Mesendoderm (in vitro differentiated cells): ENCODE measurements around the gene MUC6.

Experiments
- DNase-seq: peaks from one replicate; pipeline ENCODE4 v3.0.0; 2013
- H2AK5ac ChIP-seq: 2 replicates; pipeline ENCODE4 v1.6.1; 2013; ENCODE audit warnings: low read length, inconsistent platforms
- H2BK120ac ChIP-seq: 2 replicates; pipeline ENCODE4 v1.6.1; 2013; ENCODE audit warnings: low read depth, mild to moderate bottlenecking, low read length, moderate library complexity, mixed read lengths
- H2BK15ac ChIP-seq: replicated peaks from 2 replicates; pipeline ENCODE4 v1.6.1; 2013; ENCODE audit warnings: low read depth, mild to moderate bottlenecking, moderate library complexity
- H2BK5ac ChIP-seq: 2 replicates; pipeline ENCODE4 v1.6.1; 2013; ENCODE audit warnings: low read length, inconsistent platforms
- H3K18ac ChIP-seq: 2 replicates; pipeline ENCODE4 v1.6.1; 2013; ENCODE audit warnings: mild to moderate bottlenecking, low read length, mixed read lengths
- H3K23ac ChIP-seq: one replicate; pipeline ENCODE4 v1.6.1; 2013; ENCODE audit warnings: low read length
- H3K27ac ChIP-seq: 2 replicates; pipeline ENCODE4 v1.5.1; 2013; ENCODE audit warnings: low read depth, mild to moderate bottlenecking, inconsistent platforms, low read length, moderate library complexity
- H3K27me3 ChIP-seq: 2 replicates; pipeline ENCODE4 v1.6.1; 2013; ENCODE audit warnings: low read length, control low read depth, mild to moderate bottlenecking, inconsistent platforms; ENCODE audit not compliant: insufficient read depth, poor library complexity
- H3K36me3 ChIP-seq: 2 replicates; pipeline ENCODE4 v1.6.1; 2013; ENCODE audit warnings: low read length, inconsistent platforms; ENCODE audit not compliant: control insufficient read depth, insufficient read depth
- H3K4ac ChIP-seq: one replicate; pipeline ENCODE4 v1.6.1; 2013; ENCODE audit warnings: low read depth, mild to moderate bottlenecking, low read length, moderate library complexity
- H3K4me1 ChIP-seq: 2 replicates; pipeline ENCODE4 v1.6.1; 2013; ENCODE audit warnings: low read depth, low read length, inconsistent platforms; ENCODE audit not compliant: control insufficient read depth
- H3K4me2 ChIP-seq: 2 replicates; pipeline ENCODE4 v1.6.1; 2013; ENCODE audit warnings: low read length
- H3K4me3 ChIP-seq: 2 replicates; pipeline ENCODE4 v1.5.1; 2013; ENCODE audit warnings: mild to moderate bottlenecking, low read length
- H3K56ac ChIP-seq: one replicate; pipeline ENCODE4 v1.6.1; 2013; ENCODE audit warnings: low read length
- H3K79me1 ChIP-seq: 2 replicates; pipeline ENCODE4 v1.6.1; 2013; ENCODE audit warnings: low read length, inconsistent platforms
- H3K79me2 ChIP-seq: 2 replicates; pipeline ENCODE4 v1.6.1; 2013; ENCODE audit warnings: mild to moderate bottlenecking, low read length; ENCODE audit not compliant: control insufficient read depth, insufficient read depth
- H3K9ac ChIP-seq: 2 replicates; pipeline ENCODE4 v1.6.1; 2013; ENCODE audit warnings: low read length, inconsistent platforms
- H4K5ac ChIP-seq: one replicate; pipeline ENCODE4 v1.6.1; 2013; ENCODE audit warnings: low read length
- H4K8ac ChIP-seq: one replicate; pipeline ENCODE4 v1.6.1; 2013; ENCODE audit warnings: low read depth, mild to moderate bottlenecking, control low read depth, low read length, moderate library complexity
- WGBS: extraction: QIAGEN DNeasy Blood & Tissue Kit; methylation state at CpG from one replicate; pipeline ENCODE4 v1.1.7; 2013; ENCODE audit warnings: low lambda C conversion rate, missing lambda C conversion rate; ENCODE audit not compliant: insufficient coverage; ENCODE audit errors: extremely low coverage; 5-methylcytosine and 5-hydroxymethylcytosine counted together

The MUC6 gene

DNA sequence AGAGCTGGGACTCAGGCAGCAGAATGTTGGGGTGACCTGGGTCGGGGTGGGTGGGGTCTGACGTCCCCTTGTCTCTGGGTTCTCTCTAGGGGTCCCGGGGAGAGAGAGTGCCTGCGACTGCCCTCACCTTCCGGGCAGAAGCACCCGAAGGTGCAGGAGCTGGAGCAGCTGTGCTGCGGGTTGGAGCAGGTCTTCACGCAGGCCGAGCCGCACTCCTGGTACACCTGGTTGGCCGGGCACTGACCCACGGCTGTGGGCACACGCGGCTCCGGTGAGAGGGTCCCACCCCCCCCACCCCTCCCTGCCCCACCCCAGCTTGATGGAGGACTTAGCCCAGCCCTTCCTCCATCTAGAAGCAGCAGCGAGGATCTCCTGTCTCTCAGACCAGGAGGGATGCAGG lies 6.4 kb downstream of the MUC6 start:
- Histone ChIP-seq H3K9ac (no peak overlapping the region), H3K79me1 (no peaks in the 10 kb centered on the region), H2AK5ac (no peak overlapping the region)

DNA sequence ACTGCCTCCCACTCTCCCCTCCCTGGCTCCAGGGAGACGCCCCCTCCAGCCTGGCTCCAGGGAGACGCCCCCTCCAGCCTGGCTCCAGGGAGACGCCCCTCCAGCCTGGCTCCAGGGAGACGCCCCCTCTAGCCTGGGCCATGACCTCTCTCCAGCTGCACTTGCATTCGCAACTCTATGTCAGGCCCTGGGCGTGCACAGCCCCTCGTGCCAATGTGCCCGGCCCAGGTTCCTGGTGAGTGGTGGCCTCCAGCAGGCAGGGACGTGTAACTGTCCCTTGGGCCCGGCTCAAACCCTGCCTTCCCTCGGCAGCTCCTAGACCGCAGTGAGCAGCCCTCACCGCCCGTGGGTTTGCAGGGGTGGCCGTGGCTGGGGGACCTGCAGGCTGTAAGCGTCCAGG lies 6.9 kb downstream of the MUC6 start:
- no peak overlapping the region for H2BK5ac ChIP-seq
- H3K4me2 ChIP-seq: no peak overlapping the region
- H3K18ac ChIP-seq: no peak overlapping the region
- H4K5ac ChIP-seq: no peak overlapping the region
- H3K79me1 ChIP-seq: no peaks in the 10 kb centered on the region
- H3K36me3 ChIP-seq: no peaks in the 10 kb centered on the region
- H4K8ac ChIP-seq: no peak overlapping the region
- no peaks in the 10 kb centered on the region for H3K27me3 ChIP-seq
- H2AK5ac ChIP-seq: no peak overlapping the region
- no peak overlapping the region for H3K27ac ChIP-seq
- no peak overlapping the region for H3K56ac ChIP-seq
- H3K4ac ChIP-seq: no peak overlapping the region
- H2BK120ac ChIP-seq: no peak overlapping the region
- no peak overlapping the region for H2BK15ac ChIP-seq
- H3K23ac ChIP-seq: no peak overlapping the region
- H3K79me2 ChIP-seq: no peaks in the 10 kb centered on the region
- no CpG with 5 or more reads among the region's 16 CpGs for WGBS
- H3K4me3 ChIP-seq: no peak overlapping the region
- H3K4me1 ChIP-seq: no peaks in the 10 kb centered on the region
- no peak overlapping the region for H3K9ac ChIP-seq
- DNase-seq: no peak

More for the DNA sequence above, 6.4 kb downstream of the MUC6 start:
- no peaks in the 10 kb centered on the region for H3K4me1 ChIP-seq
- no peak overlapping the region for H4K5ac ChIP-seq
- no peak overlapping the region for H3K4me3 ChIP-seq
- H4K8ac ChIP-seq: no peak overlapping the region
- no peak overlapping the region for H3K23ac ChIP-seq
- H3K4me2 ChIP-seq: no peak overlapping the region
- no CpG with 5 or more reads among the region's 16 CpGs for WGBS
- no peaks in the 10 kb centered on the region for H3K79me2 ChIP-seq
- no peak overlapping the region for H3K4ac ChIP-seq
- H2BK15ac ChIP-seq: no peak overlapping the region
- no peaks in the 10 kb centered on the region for H3K36me3 ChIP-seq
- no peak overlapping the region for H3K27ac ChIP-seq
- no peak for DNase-seq
- no peak overlapping the region for H3K56ac ChIP-seq
- no peaks in the 10 kb centered on the region for H3K27me3 ChIP-seq
- H2BK120ac ChIP-seq: no peak overlapping the region
- H2BK5ac ChIP-seq: no peak overlapping the region
- no peak overlapping the region for H3K18ac ChIP-seq

DNA sequence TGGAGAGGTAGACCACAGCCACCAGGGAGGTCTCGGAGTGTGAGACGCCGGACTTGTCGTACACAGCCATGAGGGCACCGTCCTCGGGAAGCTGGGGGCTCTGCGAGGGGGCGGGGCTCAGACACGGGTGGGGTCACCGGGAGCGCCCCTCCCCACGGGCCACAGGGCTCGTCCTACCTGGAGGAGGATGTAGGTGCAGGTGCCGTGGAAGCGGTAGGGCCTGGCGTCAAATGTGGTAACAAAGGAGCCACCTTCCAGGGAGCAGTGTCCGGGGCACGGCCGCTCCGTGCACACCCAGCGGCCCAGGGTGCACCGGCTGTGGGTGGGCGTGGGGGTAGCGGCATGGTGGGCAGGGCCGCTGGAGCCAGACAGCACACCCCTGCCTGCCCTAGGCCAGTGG lies 7.5 kb downstream of the MUC6 start:
- H4K8ac ChIP-seq: no peak overlapping the region
- no peaks in the 10 kb centered on the region for H3K36me3 ChIP-seq
- H3K4ac ChIP-seq: no peak overlapping the region
- H3K4me2 ChIP-seq: no peak overlapping the region
- H3K4me1 ChIP-seq: no peaks in the 10 kb centered on the region
- H2BK5ac ChIP-seq: no peak overlapping the region
- no peaks in the 10 kb centered on the region for H3K27me3 ChIP-seq
- no peak overlapping the region for H3K23ac ChIP-seq
- H3K18ac ChIP-seq: no peak overlapping the region
- no peak overlapping the region for H3K4me3 ChIP-seq
- no peak overlapping the region for H4K5ac ChIP-seq
- H3K56ac ChIP-seq: no peak overlapping the region
- no peak overlapping the region for H2BK120ac ChIP-seq
- H2BK15ac ChIP-seq: no peak overlapping the region
- no peak overlapping the region for H3K27ac ChIP-seq
- no peak for DNase-seq
- H2AK5ac ChIP-seq: no peak overlapping the region
- no peaks in the 10 kb centered on the region for H3K79me2 ChIP-seq
- H3K9ac ChIP-seq: no peak overlapping the region
- no peaks in the 10 kb centered on the region for H3K79me1 ChIP-seq
- WGBS: no CpG with 5 or more reads among the region's 25 CpGs

DNA sequence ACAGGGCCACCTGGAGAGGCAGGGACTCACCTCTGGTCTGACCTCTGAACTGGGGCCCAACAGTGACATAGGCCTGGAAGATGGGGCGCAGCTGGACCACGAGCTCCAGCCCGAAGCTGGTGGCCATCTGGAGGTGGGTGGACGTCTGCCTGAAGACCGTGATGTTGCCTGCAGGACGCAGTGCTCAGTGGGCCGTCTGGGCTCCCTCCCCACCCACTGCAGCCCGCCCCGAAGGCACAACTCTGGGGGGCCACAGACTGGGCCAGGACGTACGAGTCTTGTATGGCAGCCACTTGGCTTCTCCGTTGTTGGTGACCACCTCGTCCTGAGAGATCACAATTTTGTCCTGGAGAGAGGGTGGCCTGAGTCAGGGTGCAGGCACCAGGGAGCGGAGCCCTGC lies 7.9 kb downstream of the MUC6 start:
- Histone ChIP-seq H3K9ac (no peak overlapping the region), H3K18ac (no peak overlapping the region), H3K4me3 (no peak overlapping the region), H2AK5ac (no peak overlapping the region), H4K5ac (no peak overlapping the region), H3K79me1 (no peaks in the 10 kb centered on the region), H3K27ac (no peak overlapping the region), H3K4ac (no peak overlapping the region), H3K36me3 (no peaks in the 10 kb centered on the region), H4K8ac (no peak overlapping the region), H3K4me1 (no peaks in the 10 kb centered on the region), H3K4me2 (no peak overlapping the region), H2BK120ac (no peak overlapping the region), H3K79me2 (no peaks in the 10 kb centered on the region), H3K27me3 (no peaks in the 10 kb centered on the region), H2BK15ac (no peak overlapping the region), H3K23ac (no peak overlapping the region), H3K56ac (no peak overlapping the region), H2BK5ac (no peak overlapping the region)
- DNase-seq: no peak
- no CpG with 5 or more reads among the region's 14 CpGs for WGBS

DNA sequence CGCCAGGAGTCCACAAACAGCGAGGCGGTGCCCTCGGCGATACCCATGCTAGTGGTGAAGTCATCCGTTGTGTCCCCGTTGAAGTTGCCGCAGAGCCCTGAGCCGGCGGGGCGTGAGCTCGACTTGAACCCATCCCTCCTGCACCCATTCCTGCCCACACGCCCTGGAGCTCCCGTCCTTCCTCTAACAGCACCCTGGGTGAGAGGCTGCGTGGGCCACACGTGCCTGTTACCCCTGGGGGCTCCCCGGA lies 8.3 kb downstream of the MUC6 start:
- Histone ChIP-seq H2AK5ac (no peak overlapping the region), H3K56ac (no peak overlapping the region), H3K36me3 (no peaks in the 10 kb centered on the region), H3K4me3 (no peak overlapping the region), H3K4me1 (no peaks in the 10 kb centered on the region), H4K8ac (no peak overlapping the region), H3K9ac (no peak overlapping the region), H3K18ac (no peak overlapping the region), H3K27ac (no peak overlapping the region), H2BK5ac (no peak overlapping the region), H4K5ac (no peak overlapping the region), H3K79me1 (no peaks in the 10 kb centered on the region), H3K4ac (no peak overlapping the region), H3K4me2 (no peak overlapping the region), H3K79me2 (no peaks in the 10 kb centered on the region), H3K27me3 (no peaks in the 10 kb centered on the region), H3K23ac (no peak overlapping the region), H2BK120ac (no peak overlapping the region), H2BK15ac (no peak overlapping the region)
- no CpG with 5 or more reads among the region's 17 CpGs for WGBS
- DNase-seq: no peak

DNA sequence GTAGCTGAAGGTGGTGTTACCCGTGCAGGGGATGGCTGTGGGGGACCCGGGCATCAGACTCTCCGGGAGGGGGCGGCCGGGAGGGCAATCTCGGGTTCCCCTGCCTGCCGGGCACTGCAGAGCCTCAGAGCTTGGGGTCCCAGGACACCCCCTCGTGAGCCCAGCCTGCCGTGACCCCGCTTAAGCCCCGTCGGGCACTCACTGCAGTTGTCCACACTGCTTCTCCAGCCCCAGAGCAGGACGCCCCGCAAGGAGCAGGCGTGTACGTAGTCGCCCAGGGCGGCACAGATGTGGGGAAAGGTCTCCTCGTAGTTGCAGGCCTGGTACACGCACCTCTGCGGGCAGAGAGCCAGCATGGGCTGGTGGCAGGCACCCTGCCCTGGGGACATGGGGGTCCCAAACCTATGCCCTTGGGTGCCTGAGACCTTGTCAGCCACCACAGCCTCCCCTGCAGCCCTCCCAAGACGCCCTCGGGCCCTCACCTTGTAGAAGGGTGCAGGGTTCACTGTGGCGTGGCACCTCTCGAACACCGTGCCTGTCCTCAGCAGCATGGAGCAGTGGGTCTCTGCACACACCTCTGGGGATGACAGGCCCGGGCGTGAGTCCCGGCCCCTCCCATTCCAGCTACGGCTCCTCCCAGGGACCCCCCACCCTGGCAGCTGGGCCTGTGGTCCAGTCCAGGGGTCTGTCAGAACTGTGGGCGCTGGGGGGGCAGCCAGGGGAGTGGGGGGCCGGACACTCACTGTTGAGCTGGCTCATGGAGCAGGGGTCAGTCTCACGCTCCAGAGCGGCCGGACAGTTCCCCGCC lies 8.8 kb downstream of the MUC6 start:
- Histone ChIP-seq H3K9ac (no peak overlapping the region), H3K79me2 (no peaks in the 10 kb centered on the region), H2BK15ac (no peak overlapping the region), H3K18ac (no peak overlapping the region), H4K8ac (no peak overlapping the region), H3K4ac (no peak overlapping the region), H2BK5ac (no peak overlapping the region), H2AK5ac (no peak overlapping the region), H3K4me3 (no peak overlapping the region), H2BK120ac (no peak overlapping the region), H3K36me3 (no peaks in the 10 kb centered on the region), H3K27ac (no peak overlapping the region), H3K56ac (no peak overlapping the region), H4K5ac (no peak overlapping the region), H3K4me2 (no peak overlapping the region), H3K79me1 (no peaks in the 10 kb centered on the region), H3K4me1 (no peaks in the 10 kb centered on the region), H3K23ac (no peak overlapping the region), H3K27me3 (no peaks in the 10 kb centered on the region)
- DNase-seq: no peak
- WGBS: no CpG with 5 or more reads among the region's 36 CpGs
